Suppressor macrophage treated with lipopolysaccharide for 4 hours (primary cell): ENCODE measurements around the gene OVCA2.
A peak's percentile ranks its signal among the peaks of the same experiment; 100 is the strongest.
"Not testable (repeated sequence)": the region's sequence is repeated elsewhere in the genome, so short reads cannot be mapped to it uniquely, and the experiment has no call there.

Experiments used
- DNase-seq: peaks from one replicate; pipeline ENCODE4 v3.0.0-alpha.2; 2020

OVCA2 gene

DNA sequence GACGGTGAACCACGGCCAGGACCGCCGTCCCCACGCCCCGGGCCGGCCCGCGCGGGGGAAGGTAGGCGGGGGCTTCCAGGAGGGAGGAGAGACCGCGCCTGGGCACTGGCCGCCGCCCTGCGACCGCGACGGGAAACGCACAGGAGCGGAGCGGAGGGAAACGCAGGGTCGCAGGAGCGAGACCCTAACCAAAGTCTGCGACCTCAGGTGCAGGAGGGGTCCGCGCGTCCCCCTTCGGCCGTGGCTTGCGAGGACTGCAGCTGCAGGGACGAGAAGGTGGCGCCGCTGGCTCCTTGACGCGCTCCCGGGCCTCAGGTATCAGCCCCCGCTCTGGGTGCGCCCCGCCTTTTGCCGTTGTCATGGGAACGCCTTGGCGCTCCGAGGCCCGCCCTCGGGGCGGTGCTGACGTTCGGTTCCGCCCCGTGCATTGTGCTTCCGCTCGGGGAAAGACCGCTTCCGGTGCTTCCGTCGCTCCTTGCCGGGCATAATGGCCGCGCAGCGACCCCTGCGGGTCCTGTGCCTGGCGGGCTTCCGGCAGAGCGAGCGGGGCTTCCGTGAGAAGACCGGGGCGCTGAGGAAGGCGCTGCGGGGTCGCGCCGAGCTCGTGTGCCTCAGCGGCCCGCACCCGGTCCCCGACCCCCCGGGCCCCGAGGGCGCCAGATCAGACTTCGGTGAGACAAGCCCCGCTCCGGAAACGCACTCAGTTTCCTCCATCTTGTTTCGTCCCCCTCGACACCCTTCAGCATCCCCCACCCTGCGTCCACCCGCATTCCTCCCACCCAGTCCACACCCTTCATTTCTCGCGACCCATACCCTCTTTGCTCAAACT lies at the start of gene OVCA2:
Gene OVCA2 (plus strand): TSS at position 462 of the 829 bp plus-strand sequence. CDS start 26 bp downstream, at position 488.
- DNase-seq, result peak; percentile 96

DNA sequence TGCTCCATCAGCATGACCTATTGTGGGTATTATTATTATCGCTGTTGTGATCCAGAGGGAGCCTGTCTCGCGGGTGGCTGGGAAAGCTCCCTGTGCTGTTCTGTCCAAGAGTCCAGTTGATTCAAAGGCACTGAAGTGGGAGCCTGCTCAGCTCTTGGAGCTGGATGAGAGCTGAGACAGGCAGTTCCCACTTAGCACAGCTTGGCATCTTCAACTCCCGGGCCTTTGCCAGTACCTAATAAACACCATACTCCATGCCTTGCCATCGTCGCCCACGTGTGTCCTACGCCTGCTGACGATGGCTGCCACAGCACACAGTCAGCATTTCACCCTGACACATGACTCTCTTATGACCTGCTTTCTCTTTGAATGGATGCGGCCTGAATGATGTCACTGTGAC lies 49.3 kb upstream of the OVCA2 start:
- DNase-seq, result no peak

DNA sequence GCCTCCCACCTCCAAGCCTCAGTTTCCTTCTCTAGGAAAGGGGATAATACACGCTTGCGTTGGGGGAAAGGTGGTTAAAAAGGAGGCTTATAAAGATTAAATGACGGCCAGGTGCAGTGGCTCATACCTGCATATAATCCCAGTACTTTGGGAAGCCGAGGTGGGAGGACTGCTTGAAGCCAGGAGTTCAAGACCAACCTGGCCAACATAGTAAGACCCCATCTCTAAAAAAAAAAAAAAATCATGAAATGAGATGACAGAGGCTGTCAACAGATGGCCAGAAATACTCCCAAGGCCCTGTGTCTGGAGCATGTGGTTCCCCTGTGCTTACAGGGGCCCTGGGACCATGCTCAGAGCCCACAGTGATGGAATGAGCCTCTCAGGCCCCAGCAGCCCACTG lies 47.1 kb upstream of the OVCA2 start:
- no peak for DNase-seq

DNA sequence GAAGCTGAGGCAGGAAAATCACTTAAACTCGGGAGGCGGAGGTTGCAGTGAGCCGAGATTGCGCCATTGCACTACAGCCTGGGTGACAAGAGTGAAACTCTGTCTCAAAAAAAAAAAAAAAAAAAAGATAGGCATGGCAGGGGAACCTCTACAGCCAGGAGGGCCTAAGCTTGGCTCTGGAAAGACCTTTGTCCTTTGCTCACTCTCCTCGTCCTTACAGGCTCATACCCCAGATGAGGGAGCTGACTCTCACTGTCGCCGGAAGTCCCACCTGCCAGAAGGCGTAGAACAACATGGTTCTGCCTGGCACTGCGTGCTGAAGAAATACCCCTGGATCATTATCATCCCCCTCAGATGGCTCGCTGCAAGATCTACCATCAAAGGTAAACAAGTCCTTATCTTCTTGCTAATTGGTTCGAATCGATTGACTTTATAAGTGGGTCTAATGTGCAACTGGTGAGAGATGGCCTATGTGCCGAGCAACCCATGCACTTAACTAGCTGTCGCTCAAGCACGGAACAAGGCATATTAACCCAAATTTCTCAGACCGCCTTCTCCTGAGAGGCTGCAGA lies 46.4 kb upstream of the OVCA2 start:
- DNase-seq, result no peak

DNA sequence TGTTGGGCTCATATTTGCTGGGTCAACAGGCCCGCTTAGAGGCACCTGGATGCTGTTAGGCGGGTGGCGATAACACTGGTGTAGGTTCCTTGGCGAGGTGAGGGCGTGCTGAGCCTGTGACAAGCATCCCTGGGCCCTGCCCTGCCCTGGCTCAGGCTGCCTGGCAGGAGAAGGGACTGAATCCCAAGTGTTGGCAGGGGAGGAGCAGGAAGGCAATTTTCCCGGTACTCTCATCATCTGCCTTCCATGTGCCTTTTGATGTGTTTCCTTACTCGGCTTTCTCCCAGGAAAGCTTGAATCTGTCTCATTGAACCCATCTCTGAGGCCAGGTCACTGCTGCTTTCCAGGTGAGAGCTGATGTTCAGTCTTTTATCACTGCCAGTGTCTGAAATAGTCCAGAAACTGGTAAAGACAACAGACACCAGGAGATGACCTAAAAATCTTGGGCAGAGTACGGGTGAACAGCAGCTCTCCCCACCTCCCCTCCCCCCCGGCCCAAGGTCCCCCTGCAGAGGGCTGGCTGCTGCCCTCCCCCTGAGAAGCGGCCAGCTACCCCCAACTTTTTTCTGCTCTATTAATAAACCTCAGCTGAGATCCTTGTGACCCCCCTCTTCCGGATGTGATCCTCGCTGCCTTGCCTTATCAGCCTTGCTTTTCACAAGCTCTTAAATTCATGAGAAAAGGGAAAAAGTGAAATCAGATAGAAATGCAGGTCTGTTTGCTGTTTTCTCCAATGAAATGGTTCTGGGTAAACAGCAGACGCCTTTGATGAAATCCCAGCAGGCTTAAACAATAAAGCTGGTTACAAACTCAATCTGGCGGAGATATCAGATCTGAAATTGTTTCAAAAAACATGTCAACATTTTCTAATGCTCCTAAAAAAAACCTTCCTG lies 45.7 kb upstream of the OVCA2 start:
- DNase-seq, result no peak

DNA sequence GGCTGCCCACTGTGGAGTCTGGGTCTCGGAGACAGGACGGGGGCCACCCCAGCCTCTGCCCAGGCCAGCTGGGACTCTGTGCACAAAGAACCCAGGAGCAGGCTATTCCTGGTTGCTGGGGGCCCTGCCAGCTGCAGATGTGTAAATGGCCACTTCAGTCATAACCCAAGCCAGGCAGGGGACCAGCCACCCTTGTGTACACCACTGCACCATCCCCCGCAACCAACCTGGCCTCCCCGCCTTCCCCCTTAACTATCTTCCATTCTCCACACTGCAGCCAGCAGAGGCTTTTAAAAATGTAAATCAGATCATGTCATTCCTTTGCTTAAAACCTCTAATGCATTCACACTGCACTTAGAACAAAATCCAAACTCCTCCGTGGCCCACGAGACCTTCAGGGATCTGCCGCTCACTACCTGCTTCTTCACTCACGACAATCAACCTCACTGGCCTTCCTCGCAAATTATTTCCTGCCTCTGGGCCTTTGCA lies 45.0 kb upstream of the OVCA2 start:
- no peak for DNase-seq

DNA sequence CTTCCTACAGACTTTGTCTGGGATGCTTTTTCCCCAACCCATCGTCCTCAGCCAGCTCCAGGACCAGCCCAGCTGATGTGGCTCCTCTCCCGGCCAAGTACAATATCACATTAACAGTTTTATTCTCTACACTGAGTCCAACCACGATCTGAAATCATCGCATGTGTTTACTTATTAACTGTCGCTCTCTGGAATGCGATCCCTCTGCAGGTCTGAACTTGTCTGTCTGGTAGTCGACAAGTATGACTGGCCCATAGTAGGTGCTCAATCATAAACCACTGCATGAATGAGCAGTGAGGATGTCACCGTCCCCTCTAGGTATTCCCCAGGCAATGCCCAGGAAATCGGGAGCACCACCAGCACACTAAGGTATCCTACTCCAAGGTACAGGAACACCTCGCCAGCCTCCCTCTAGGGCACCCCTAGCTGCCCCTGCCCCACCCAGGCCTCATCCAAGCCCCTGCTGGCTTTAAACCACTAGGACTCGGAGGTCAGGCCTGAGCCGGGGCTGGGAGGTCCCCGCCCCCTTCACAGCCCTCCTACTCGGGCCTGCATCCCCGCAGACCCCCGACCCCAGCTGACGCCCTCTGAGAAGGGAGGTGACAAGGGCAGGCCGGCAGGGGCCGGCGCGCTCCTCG lies 44.4 kb upstream of the OVCA2 start:
- DNase-seq, result no peak

DNA sequence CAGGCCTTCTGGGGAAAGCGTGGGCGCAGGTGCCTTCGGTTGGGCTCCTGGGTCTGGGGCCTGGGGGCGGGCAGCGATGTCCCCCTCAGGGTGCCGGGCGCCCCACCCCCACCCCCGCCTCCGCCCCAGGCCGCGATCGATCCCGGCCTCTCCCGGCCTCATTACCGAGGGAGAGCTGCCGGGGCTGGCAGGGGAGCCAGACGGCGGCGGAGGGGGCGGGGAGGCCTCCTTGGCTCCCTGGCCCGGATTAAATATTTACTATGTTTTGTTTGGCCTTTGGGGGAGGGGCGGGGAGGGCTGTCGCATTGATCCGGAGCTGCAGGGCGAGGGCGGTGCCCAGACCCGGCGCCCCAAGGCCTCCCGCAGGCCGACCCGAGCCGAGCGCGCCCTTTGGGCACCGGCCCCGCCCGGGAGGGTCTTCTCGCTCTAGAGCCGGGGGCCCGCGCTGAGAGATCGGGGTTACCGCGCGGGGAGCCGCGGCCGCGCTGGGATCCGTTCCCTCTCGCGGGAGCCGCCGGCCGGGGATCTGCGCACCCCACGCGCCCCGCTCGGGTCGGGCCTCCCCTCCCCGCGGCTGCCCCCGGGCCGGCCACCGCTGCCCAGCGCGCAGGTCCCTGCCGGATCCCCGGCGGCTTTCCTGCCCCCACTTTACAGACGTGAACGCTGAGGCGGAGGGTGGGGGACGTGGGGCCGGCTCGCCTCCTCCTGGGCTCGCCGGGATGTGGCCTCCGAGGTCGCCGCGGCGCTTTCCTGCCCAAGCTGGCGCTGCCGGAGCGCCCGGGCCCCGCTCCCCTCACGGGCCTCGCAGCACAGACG lies 43.7 kb upstream of the OVCA2 start:
- no peak for DNase-seq

DNA sequence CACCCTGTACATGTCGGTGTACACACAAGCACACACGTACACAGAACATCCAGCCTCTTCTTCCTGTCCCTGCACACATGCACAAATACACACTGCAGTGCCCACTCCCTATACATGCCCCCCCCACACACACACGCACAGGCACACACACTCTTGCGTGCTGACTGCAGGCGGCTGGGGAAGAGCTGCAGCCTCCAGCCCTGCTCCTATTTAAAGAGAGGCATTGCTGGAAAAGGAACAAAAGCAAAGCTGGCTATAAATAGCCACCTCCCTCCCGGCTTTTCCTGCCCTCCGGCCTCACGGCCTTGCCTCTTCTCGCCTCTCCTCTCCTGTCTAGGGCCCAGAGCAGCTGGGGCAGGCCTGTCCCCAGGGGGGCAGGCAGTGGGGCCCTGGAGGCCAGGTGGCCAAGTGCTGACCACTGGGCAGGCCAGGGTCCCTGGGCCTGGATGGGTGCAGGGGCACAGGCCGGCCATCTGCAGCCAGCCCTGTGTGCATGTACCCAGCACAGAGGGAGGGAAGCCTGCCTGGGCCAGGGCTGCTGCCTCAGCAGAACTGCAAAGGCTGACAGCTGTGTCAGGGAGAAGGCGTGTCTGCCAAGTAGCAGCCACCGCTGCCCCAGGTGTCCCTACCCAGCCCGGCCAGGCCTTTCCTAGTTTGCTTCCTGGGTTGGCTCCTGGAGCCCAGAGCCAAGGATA lies 42.1 kb upstream of the OVCA2 start:
- no peak for DNase-seq

DNA sequence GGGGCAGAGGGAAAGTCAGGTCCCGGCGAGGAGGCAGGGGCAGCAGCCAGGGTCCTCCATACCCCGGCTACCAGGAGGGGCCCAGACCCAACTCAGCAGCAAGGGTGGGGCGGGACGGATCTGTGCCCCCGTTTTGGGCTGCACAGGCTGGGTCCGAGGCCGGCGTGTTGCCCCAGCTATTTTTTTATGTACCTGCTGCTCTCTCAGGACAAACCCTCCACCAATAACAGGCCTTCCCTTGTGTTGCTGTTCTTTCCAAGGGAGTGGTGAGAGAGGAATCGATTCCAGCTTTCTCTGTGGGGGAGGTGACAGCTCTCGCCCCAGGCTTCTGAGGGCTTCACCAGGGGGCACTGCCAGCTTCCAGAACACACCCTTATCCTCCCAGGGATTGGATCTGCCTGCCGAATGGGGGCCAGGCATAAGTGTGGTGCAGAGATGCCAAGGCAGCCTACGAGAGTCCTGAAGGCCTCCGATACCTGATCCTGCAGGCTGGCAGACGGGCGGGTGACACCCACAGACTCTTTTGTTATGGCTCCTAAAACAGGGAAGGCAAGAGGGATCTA lies 39.0 kb upstream of the OVCA2 start:
- DNase-seq, result no peak

DNA sequence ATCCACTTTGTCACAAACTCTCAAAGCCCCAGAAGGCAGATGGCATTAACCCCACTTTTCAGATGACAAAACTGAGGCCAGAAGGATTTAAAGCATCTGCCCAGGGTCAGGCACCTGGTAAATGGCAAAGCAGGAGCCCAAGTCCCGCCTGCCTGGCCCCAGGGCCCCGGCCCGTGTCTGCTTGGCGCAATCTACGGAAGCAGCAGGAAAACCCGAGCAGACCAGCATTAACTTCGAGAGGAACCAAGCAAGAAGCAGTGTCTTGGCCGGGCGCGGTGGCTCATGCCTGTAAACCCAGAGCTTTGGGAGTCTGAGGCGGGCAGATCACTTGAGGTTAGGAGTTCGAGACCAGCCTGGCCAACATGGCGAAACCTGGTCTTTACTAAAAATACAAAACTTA lies 38.3 kb upstream of the OVCA2 start:
- no peak for DNase-seq

DNA sequence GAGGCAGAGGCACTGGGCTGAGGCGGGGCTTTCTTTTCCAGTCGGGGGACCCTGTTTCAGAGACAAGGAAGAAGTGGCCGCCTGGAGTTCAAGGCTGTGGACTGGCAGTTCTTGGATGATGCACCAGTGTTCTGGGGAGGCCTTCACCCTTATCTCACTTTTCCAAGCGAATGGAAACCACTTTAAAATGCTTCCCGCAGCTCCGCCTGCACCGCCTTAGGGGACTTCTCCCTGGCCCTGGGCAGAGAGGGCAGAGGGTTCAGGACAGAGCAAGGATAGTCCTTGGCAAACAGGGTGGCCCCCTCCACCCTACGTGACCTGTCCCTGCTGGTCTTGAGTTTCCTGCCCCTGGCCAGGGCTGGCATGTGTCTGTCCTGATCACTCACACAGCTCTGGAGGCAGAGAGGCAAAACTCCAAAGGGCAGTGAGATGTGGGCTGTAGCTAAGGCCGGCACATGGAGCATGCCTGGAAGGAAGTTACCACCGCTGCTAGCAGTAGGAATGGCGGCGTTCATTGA lies 37.3 kb upstream of the OVCA2 start:
- DNase-seq, result no peak

DNA sequence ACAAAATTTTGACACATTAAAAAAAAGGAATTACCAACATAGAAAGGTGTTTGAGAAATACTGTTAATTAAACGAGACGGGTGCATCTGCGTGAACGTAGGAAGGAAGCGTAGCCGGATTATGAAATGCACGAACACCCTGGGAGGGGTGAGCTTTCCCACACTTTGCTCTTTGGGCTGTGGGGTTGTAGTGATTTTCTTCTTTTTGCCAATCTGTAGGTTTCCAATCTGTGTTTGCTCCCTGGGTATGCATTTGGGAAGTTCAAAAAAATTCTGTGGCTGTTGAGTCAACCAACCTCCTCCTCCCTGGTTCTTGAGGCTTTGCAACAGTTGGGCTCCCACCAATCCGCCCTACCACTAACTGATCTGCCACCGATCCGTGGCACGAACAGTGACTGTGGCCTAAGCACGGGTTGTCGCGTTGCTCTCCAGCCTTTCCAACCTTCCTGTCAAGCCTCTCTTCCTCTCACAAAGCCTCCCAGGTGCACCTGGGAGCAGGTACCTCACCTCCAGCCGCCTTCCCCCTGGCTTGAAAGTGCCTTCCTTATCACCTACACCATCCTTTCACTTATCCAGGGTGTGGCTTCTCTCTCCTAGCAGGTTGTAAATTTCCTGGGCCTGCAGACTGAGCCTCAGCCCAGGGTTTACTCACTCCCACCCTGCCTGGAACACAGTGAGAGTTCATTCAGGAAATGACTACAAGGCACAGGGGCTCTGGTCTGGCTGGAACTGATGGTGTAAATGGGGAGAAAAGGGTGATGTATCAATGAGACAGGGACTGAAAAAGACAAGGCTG lies 33.3 kb upstream of the OVCA2 start:
- no peak for DNase-seq

DNA sequence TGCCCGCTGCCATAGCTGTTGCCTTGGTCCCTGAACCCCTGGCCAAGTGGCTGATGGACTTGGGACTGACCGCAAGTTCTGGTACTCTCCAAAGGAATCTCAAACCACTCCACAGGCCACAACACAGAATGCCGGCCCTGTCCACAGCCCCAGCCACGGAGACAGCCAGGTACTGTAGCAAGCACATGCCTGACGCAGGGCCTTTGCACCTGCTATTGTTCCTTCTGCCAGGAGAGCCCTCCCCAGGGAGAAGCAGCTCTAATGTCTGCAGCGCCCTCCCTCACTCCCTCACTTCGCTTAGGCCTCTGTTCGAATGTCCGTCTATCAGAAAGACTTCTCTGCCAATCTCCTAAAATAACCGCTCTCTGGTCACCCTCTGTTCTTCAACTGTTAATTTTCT lies 32.1 kb upstream of the OVCA2 start:
- DNase-seq, result no peak

DNA sequence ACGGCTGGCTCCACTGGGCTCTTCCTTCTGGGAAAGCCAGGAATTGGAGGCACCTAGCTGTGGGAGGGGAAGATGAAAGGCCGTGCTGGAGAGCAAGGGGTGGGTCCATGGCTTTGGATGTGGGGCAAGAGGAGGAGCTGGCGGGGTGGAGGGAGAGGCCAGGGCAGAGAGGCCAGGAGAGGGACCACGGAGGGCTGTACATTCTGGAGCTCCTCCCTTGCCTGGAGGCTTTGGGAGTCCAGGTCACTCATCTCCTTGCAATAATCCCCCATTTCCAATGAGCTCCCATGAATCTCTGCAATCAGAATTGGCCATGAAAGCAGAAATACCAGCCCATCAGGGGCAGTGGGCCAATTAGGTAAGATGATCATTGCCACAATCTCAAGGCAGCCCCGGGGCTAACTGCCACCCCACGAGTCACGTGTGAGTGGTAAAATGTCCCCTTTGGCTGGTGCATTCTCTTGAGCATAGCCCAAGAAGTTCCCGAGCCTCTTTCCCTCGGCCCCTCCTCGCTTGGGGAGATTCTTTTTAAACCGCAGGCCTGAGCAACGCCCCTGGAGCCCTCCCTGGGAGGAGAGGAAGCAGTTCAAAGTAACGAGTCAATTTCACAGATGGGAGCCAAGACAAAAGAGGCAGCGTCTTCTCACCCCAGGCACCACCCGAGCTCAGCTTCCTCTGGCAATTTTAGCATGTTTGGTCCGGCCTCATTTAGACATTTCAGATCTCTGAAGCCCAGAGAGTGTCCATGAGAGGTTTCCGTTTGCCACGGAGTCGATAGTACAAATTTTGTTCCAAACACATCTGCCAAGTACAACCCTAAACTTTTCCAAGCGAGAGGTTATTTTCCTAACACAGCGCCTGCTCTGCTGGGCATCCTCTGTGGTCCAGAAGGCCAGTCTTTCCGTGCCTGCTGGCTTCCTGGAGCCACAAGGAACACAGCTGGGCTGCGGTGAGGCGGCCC lies 30.1 kb upstream of the OVCA2 start:
- no peak for DNase-seq

DNA sequence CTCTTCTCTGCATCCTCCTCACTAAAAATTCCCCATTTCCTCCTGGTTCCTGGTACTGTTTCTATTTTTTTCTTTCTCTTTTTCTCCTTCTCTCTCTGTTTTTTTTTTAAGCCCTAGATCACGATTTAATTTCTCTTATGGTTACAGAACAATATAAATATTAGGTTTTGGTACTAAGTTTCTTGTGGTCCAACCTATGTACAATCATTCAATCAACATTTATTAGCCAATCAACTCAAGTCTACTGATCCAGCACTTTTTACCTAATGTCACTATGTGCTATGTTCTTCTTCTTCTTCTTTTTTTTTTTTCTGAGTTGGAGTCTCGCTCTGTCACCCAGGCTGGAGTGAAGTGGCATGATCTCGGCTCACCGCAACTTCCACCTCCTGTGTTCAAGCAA lies 29.3 kb upstream of the OVCA2 start:
- DNase-seq, result no peak

DNA sequence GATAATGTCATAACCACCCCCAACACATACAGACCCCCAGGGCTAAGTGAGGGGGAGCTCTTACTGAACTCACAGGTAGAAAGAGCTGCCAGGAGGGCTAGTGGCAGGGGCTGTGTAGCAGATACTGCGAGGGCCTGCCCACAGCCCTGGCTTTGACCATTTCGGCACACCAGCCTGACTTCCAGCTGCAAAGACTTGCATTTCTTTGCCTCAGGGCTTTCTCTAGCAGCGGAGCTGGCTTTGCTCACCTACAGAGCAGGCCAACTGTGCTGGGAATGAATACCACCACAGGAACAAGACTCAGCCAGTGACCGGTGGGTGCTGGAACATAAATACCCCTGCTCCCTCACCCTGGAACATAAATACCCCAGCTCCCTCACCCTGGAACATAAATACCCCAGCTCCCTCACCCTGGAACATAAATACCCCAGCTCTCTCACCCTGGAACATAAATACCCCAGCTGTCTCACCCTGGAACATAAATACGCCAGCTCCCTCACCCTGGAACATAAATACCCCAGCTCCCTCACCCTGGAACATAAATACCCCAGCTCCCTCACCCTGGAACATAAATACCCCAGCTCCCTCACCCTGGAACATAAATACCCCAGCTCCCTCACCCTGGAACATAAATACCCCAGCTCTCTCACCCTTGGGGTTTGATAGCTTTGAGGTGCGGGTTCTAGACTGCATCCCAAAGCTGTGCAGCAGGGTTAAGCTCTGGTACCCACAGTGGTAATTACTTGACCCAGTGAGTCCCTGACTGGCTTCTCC lies 28.4 kb upstream of the OVCA2 start:
- not testable (repeated sequence) for DNase-seq

DNA sequence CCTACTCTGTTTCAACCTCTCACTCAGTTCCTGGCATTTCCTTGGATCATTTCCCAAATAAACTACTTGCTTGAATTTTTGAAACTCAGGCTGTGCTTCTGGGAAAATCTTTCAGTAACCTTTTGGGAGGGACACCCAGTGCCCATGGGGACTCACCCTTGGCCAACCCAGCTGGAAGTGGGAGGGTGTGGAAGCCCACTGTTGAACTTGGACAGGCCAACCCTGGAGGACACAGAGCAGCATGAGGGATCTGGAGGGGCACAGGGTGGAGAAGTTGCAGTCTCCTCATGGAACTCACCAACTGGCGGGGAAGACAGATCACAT lies 27.9 kb upstream of the OVCA2 start:
- no peak for DNase-seq
